ENCODE results near the gene LHFPL3.

DNA sequence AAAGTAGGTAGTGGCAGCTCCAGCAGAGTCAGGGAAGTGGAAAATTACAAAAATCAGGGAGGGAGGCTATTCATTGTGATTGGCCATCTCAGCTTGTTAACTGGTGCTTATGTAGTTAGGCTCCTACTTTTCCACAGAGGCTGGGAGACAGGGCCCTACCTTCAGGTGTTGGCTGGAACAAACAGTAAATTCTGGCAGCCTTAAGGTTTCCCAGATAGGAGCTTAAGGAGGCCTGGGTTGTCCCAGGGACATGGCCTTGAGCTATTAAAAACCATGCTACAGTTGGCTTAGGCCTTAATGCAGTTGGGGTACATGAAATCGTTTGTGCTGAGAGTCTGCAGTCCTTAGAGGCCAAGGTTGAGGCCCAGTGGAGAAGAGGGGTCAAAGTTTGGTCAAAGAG lies 324.5 kb downstream of the LHFPL3 start:
- TF ChIP-seq EZH2 (IDR thresholded peaks at IDR 0.05; ENCODE audit: low read depth) = no peak
- TF ChIP-seq, protein P1, sequence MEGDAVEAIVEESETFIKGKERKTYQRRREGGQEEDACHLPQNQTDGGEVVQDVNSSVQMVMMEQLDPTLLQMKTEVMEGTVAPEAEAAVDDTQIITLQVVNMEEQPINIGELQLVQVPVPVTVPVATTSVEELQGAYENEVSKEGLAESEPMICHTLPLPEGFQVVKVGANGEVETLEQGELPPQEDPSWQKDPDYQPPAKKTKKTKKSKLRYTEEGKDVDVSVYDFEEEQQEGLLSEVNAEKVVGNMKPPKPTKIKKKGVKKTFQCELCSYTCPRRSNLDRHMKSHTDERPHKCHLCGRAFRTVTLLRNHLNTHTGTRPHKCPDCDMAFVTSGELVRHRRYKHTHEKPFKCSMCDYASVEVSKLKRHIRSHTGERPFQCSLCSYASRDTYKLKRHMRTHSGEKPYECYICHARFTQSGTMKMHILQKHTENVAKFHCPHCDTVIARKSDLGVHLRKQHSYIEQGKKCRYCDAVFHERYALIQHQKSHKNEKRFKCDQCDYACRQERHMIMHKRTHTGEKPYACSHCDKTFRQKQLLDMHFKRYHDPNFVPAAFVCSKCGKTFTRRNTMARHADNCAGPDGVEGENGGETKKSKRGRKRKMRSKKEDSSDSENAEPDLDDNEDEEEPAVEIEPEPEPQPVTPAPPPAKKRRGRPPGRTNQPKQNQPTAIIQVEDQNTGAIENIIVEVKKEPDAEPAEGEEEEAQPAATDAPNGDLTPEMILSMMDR (conservative IDR thresholded peaks at IDR 0.05) = no peak
